Mesodermal cell (in vitro differentiated cells): ENCODE results near the gene BTNL3.

Experiments used
- H3K27ac ChIP-seq: 2 replicates; pipeline ENCODE4 v1.7.0; 2013; ENCODE audit warnings: mild to moderate bottlenecking, low read depth, low read length, moderate library complexity; ENCODE audit not compliant: severe bottlenecking
- H3K36me3 ChIP-seq: 2 replicates; pipeline ENCODE4 v1.7.1; 2013; ENCODE audit warnings: mild to moderate bottlenecking, low read length, moderate library complexity; ENCODE audit not compliant: control insufficient read depth, insufficient read depth
- H3K4me1 ChIP-seq: one replicate; pipeline ENCODE4 v1.7.1; 2013; ENCODE audit warnings: mild to moderate bottlenecking, low read length; ENCODE audit not compliant: insufficient read depth, control insufficient read depth, poor library complexity, severe bottlenecking
- H3K4me3 ChIP-seq: 2 replicates; pipeline ENCODE4 v1.7.0; 2013; ENCODE audit warnings: low read length, control low read depth, mild to moderate bottlenecking; ENCODE audit not compliant: insufficient read depth, poor library complexity, severe bottlenecking; ENCODE audit errors: extremely low read depth
- H3K9me3 ChIP-seq: 2 replicates; pipeline ENCODE4 v1.7.1; 2013; ENCODE audit warnings: mild to moderate bottlenecking, low read length, moderate library complexity; ENCODE audit not compliant: control insufficient read depth
- WGBS, 2 experiments: methylation state at CpG; one replicate each; pipeline ENCODE4 v1.1.5; 2013; ENCODE audit warnings: missing lambda C conversion rate in 2 of 2; ENCODE audit not compliant: insufficient coverage in 2 of 2; 5-methylcytosine and 5-hydroxymethylcytosine counted together

Gene BTNL3

DNA sequence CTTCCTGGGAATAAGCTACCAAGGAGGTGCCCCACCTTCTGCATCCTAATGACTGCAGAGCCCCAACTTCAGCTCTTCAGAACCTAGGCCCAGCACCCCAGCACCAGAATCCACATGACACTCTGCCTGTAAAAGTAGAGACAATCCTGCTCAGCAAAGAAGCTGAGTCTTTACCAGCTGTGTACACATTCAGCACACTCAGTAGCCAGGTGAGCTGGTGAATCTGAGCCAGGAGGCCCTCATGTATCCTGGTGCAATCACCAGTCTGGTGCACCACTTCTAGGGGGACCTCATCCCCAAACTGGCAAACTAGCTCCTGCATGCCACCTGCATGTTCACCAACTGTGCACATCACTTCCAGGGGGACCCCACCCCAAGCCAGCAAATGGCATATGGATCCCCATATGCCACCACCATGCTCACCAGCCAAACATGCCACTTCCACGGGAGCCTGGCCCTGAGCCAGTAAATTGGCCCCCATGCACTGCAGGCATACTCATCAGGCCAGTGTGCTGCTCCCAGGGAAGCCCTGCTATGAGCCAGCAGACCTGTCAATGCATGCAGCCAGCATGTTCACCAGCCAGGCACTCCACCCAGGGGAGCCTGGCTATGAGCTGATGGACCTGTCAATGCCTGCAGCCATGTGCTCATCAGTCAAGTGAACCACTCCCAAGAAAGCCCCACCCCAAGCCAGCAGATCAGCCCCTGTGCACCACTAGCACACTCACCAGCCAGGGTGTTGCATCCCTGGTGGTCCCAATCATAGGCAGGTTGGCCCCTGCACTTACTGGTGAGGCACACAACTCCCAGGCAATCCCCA lies 35.8 kb downstream of the BTNL3 start:
- no peaks in the 10 kb centered on the region for H3K36me3 ChIP-seq
- peaks cover 18% of the 10 kb centered on the region for H3K9me3 ChIP-seq
- H3K4me3 ChIP-seq: no peak overlapping the region
- 60 to 63% methylated on average over 1 of the region's 1 CpG for WGBS, 2 experiments
- H3K27ac ChIP-seq: no peak overlapping the region
- H3K4me1 ChIP-seq: no peaks in the 10 kb centered on the region

DNA sequence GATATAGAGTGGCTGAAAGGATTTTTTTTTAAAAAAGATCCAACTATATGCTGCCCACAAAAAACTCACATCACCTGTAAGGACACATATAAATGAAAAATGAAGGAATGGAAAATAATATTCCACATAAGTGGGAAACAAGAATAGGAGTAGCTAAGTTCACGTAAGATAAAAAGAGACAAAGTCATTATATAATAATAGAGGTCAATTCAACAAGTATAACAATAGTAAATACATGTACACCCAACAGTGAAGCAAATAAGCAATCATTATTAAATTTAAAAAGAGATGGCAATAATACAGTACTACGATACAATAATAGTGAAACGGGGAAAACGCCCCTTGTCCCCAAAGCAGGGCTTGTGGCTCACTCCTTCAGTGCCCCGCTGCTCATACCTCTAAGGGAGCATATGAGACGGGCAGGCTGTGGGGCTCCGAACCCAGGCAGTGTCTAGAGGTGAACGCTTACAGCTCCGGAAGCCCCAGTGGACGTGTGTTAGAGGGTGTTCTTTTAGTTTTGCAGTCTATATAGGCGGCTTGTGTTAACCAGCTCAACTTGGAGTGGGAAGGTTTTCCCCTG lies 38.9 kb downstream of the BTNL3 start:
- Histone ChIP-seq H3K4me1 (no peaks in the 10 kb centered on the region), H3K9me3 (peaks cover 10% of the 10 kb centered on the region), H3K27ac (no peak overlapping the region), H3K4me3 (no peak overlapping the region), H3K36me3 (no peaks in the 10 kb centered on the region)
- 76 to 79% methylated on average over 6 to 10 of the region's 11 CpGs for WGBS, 2 experiments

DNA sequence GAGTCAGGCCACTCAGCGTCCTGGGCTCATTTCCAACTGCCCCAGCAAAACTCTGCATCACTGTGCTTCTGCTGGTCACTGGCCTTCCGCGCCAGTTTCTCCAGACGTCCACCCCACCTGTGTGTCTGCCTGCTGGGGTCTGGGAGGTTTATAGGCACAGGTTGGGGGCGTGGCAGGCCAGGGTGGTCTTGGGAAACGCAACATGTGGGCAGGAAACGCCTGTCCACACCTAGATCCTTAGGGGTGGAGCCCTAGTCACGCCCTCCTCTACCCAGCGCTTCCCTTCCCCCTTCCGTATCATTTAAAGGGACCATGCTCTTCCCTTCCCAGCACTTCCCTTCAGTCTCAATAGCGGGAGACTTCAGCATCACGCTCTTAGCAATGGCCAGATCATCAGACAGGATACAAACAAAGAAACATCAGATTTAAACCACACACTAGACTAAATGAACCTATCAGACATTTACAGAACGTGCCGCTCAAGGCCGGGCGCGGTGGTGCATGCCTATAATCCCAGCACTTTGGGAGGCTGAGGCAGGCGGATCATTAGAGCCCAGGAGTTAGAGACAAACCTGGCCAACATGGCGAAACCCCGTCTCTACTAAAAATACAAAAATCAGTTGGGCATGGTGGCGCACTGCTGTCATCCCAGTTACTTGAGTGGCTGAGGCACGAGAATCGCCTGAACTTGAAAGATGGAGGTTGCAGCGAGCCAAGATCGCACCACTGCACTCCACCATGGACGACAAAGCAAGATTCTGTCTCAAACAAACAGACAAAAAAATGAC lies 39.6 kb downstream of the BTNL3 start:
- 73 to 74% methylated on average over 22 to 25 of the region's 26 CpGs for WGBS, 2 experiments
- no peak overlapping the region for H3K4me3 ChIP-seq
- H3K36me3 ChIP-seq: no peaks in the 10 kb centered on the region
- peaks cover 7% of the 10 kb centered on the region for H3K9me3 ChIP-seq
- no peaks in the 10 kb centered on the region for H3K4me1 ChIP-seq
- H3K27ac ChIP-seq: no peak overlapping the region

DNA sequence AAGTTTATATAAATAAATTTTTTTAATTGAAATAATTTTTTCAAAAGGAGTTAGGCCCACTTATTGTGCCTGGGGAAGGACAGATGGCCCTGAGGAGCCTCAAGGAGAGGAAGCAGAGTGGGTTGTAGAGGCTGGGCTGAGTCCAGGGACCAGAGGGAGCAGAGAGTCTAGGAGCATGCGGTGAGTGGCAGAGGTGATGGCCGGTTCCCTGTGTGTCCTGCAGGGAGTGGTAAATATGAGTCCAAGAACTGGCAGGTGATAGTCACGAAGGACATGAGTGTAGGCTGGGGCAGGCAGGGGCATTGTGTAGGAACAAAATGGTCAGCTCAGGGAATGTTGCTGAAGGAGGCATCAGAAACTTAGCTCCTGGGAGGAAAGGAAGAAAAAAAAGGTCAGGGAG lies 43.1 kb downstream of the BTNL3 start:
- Histone ChIP-seq H3K36me3 (no peaks in the 10 kb centered on the region), H3K9me3 (no peaks in the 10 kb centered on the region), H3K4me3 (no peak overlapping the region), H3K27ac (no peak overlapping the region), H3K4me1 (no peaks in the 10 kb centered on the region)
- 76 to 92% methylated on average over 3 of the region's 3 CpGs for WGBS, 2 experiments

DNA sequence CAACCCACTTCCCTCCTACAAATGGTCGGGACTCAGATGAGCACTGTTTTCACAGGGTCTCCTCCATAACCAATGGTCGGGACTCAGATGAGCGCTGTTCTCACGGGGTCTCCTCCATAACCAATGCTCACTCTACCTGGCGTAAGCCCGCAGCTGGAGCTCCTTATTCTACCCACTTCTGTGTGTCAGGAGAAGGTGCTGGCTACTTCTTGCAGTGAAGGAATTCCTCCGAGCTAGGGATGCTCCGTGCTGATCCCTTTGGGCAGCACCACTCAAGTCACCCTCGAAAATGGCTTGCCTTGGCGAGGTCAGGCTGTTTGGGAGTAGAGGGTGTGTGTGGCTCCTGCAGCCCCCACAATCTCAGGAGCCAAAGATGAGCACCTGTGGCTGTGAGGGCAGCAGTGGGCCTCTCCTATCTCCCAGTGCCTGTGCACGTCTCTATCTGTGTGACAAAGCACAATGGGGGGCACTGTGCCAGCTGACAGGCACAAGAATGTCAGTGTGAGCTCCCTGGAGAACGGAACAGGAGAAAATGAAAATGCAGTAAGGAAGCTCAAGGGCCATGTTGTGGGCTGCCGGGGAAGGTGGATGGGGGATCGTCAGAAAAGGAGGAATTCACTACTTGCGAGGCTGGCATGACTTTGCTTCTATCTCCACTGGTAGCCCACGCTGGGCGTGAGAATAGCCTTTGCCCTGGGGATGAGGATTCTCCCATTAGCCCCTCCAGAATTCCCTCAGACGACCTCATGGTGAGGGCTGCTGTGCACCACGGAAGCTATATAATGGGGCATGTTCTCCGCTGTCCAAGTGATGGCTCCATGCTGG lies 47.6 kb downstream of the BTNL3 start:
- Histone ChIP-seq H3K36me3 (no peaks in the 10 kb centered on the region), H3K4me3 (no peak overlapping the region), H3K9me3 (peaks cover 3% of the 10 kb centered on the region), H3K4me1 (no peaks in the 10 kb centered on the region), H3K27ac (no peak overlapping the region)
- 70 to 73% methylated on average over 15 to 20 of the region's 20 CpGs for WGBS, 2 experiments

DNA sequence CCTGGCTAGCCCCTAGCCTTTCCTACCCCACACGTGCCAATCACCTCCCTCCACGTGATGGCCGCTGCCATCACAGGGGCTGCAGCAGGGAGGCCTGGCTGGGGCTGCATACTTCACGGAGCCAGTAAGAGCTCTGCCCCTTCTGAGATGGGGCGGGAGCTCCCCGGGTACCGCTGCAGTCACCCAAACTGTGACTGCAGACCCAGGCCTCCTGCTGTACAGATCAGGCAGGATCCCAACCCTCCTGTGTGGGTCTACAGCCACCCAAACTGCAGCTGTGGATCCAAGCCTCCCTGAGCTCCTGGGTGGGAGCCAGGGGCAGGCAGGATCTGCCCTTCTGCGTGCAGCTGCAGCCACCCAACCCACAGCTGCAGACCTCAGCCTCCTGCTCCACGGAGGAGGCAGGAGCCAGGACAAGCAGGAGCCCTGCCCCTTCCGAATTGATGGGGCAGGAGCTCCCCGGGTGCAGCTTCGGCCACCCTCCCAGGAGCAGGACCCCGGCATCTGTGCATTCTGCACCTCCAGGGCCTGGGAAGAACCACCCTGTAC lies 48.2 kb downstream of the BTNL3 start:
- H3K36me3 ChIP-seq: no peaks in the 10 kb centered on the region
- H3K9me3 ChIP-seq: peaks cover 3% of the 10 kb centered on the region
- no peak overlapping the region for H3K27ac ChIP-seq
- WGBS, 2 experiments: 85 to 87% methylated on average over 8 to 10 of the region's 13 CpGs
- no peaks in the 10 kb centered on the region for H3K4me1 ChIP-seq
- H3K4me3 ChIP-seq: no peak overlapping the region

DNA sequence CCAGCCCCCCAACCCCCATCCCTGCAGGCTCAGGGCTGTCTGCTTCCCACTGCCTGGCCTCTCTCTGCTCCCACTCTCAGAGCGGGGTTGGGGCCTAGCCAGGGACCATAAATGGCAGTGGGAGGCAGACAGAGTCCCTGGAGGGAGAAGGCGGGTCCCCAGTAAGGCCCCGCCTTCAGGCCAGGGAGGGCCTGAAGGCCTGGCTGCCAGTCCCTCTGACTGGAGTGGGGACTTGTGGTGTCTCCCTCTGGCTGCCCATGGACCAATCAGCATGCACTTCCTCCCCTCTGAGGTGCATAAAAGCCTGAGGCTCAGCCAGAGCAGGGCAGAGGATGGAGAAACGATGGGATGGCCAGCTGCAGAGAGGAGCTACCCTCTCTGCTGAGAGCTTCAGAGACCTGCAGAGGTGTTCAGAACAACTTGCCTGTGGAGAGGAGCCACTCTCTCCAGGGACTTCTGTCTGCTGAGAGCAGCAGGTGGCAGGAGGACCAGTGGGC lies 48.8 kb downstream of the BTNL3 start:
- no peaks in the 10 kb centered on the region for H3K36me3 ChIP-seq
- H3K9me3 ChIP-seq: peaks cover 3% of the 10 kb centered on the region
- H3K27ac ChIP-seq: no peak overlapping the region
- H3K4me1 ChIP-seq: no peaks in the 10 kb centered on the region
- H3K4me3 ChIP-seq: no peak overlapping the region
- WGBS, 2 experiments: 69 to 89% methylated on average over 3 to 4 of the region's 4 CpGs

DNA sequence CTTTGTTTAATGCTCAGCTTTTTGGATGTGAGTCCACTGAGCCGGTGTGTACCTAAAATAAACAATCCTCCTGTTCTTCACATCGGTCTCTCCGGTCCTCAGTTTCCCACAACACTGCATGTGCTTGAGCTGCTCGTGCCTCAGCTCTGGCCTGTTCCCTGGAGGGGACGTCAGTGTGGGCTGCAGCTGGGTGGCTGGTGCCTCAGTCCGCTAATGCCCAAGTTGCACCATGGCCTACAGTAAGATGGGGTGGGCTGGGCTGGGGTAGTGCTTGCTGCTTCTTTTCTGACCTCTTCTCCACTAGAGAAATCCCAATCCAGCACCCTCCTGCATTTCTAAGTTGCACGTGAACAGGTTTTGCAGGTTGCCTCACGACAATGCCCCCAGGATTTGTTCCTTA lies 50.8 kb downstream of the BTNL3 start:
- 61 to 67% methylated on average over 4 to 6 of the region's 8 CpGs for WGBS, 2 experiments
- Histone ChIP-seq H3K9me3 (peaks cover 7% of the 10 kb centered on the region), H3K27ac (no peak overlapping the region), H3K4me3 (no peak overlapping the region), H3K36me3 (no peaks in the 10 kb centered on the region), H3K4me1 (no peaks in the 10 kb centered on the region)

DNA sequence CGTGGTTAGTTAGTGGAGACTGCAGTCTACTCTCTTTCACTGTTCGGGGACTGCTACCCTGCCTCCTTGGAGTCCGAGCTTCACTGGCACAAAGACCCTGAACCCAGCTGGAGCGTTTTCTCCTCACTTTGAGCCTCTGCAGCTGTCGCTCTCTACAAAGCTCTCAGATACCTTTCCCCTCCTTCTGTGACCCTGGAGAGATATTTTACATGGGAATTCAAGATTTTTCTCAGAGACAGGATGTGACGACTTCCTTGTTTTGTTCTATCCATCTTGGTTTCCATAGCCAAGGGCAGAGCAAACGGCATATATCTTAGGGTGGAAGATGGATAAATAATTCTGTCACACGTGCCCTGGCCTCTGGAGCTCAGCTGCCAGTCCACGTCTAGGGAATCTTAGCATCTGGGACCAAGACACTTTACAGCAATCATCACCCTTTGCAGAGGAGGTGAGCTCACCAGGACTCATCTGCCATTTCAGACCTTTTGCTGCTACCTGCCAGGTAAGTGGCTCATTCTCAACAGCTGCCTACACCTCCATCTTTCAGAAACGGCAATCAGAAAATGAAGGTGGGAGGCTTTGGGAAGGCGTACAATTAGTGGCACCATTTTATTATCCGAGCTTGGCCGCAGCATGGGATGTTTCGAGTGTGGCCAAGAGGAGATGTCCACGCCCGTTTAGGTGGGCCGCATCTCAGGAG lies 51.4 kb downstream of the BTNL3 start, which contains the start of gene BTNL9:
Gene BTNL9 (plus strand): TSS at position 336 of the 700 bp plus-strand sequence. CDS start 5,224 bp downstream, outside the sequence.
- Histone ChIP-seq H3K4me1 (no peaks in the 10 kb centered on the region), H3K4me3 (no peak within 1 kb of the TSS), H3K9me3 (peaks cover 7% of the 10 kb centered on the region), H3K36me3 (no peaks in the 10 kb centered on the region), H3K27ac (no peak within 1 kb of the TSS)
- 75 to 84% methylated on average over 15 of the region's 17 CpGs for WGBS, 2 experiments
